Daoy (cell line): ENCODE measurements around the gene IL22RA1. TPM values are rescaled to one million over a fixed set of nuclear protein-coding genes. Genes with fewer than 3 reads are reported as not detected.

Source experiments
- DNase-seq: peaks from one replicate; pipeline ENCODE4 v3.0.0-alpha.2; 2015; ENCODE audit warnings: low read depth
- total RNA-seq: library from RNA; depleted of rRNA; stranded (reverse); fragments of >200 nt; shearing (Covaris generic); gene quantifications from 2 replicates; pipeline ENCODE4 v1.2.3, GENCODE V29; 2014; rRNA removed

IL22RA1 gene
- total RNA-seq, result not detected in 2 replicates

GRCh38 chr1:24142546-24143534 is at the start of gene IL22RA1:
Gene IL22RA1 (minus strand): TSS chr1:24143140. CDS start chr1:24143082, 58 bp downstream.
- no peak for DNase-seq

GRCh38 chr1:24191860-24192259 is 48.9 kb upstream of the IL22RA1 start:
- DNase-seq, result peak; percentile 79

GRCh38 chr1:24190983-24191461 is 48.1 kb upstream of the IL22RA1 start:
- no peak for DNase-seq

- DNase-seq, result no peak
Observed at GRCh38 chr1:24189528-24189927, 46.6 kb upstream of the IL22RA1 start.

- peak; percentile 63 for DNase-seq
Observed at GRCh38 chr1:24186993-24187790, 44.3 kb upstream of the IL22RA1 start, which contains the start of gene IFNLR1. Gene IFNLR1 (minus strand): TSS chr1:24187289. CDS start chr1:24187248, 41 bp downstream.

GRCh38 chr1:24186711-24186992 is 43.7 kb upstream of the IL22RA1 start:
- DNase-seq, result no peak

- DNase-seq, result no peak
Observed at GRCh38 chr1:24186031-24186710, 43.2 kb upstream of the IL22RA1 start.

- DNase-seq, result no peak
Observed at GRCh38 chr1:24185076-24185475, 42.1 kb upstream of the IL22RA1 start.

GRCh38 chr1:24182061-24182460 is 39.1 kb upstream of the IL22RA1 start:
- no peak for DNase-seq

- DNase-seq, result no peak
Observed at GRCh38 chr1:24181619-24182018, 38.7 kb upstream of the IL22RA1 start.

- DNase-seq, result no peak
Observed at GRCh38 chr1:24180676-24181075, 37.7 kb upstream of the IL22RA1 start.

- no peak for DNase-seq
Observed at GRCh38 chr1:24179251-24179840, 36.4 kb upstream of the IL22RA1 start.

GRCh38 chr1:24178407-24178806 is 35.5 kb upstream of the IL22RA1 start:
- no peak for DNase-seq

GRCh38 chr1:24177161-24177560 is 34.2 kb upstream of the IL22RA1 start:
- DNase-seq, result no peak

GRCh38 chr1:24175033-24175755 is 32.3 kb upstream of the IL22RA1 start:
- no peak for DNase-seq

GRCh38 chr1:24173638-24174575 is 31.0 kb upstream of the IL22RA1 start:
- no peak for DNase-seq

- DNase-seq, result no peak
Observed at GRCh38 chr1:24172598-24172997, 29.7 kb upstream of the IL22RA1 start.

- no peak for DNase-seq
Observed at GRCh38 chr1:24169286-24169685, 26.3 kb upstream of the IL22RA1 start.

- DNase-seq, result no peak
Observed at GRCh38 chr1:24168245-24168644, 25.3 kb upstream of the IL22RA1 start.

- no peak for DNase-seq
Observed at GRCh38 chr1:24167008-24167407, 24.1 kb upstream of the IL22RA1 start.
